GM19193 (cell line): ENCODE data around the gene GPRIN2.

ENCODE experiments used
- POLR2A ChIP-seq: IDR thresholded peaks from 4 replicates; pipeline ENCODE4 v1.6.1; 2011; ENCODE audit not compliant: insufficient read depth, insufficient read length; ENCODE audit errors: extremely low read depth

Gene GPRIN2

GRCh38 chr10:46551701-46552525 lies 4.5 kb downstream of the GPRIN2 start:
- no peak for TF ChIP-seq POLR2A

GRCh38 chr10:46550795-46551700 lies 5.4 kb downstream of the GPRIN2 start:
- TF ChIP-seq POLR2A, result no peak

GRCh38 chr10:46550076-46550790 lies 6.2 kb downstream of the GPRIN2 start:
- no peak for TF ChIP-seq POLR2A

- TF ChIP-seq POLR2A, result no peak
These were observed 7.0 kb downstream of the GPRIN2 start for GRCh38 chr10:46549171-46550075.

GRCh38 chr10:46548498-46549090 lies 7.9 kb downstream of the GPRIN2 start:
- no peak for TF ChIP-seq POLR2A

GRCh38 chr10:46547541-46548497 lies 8.6 kb downstream of the GPRIN2 start:
- no peak for TF ChIP-seq POLR2A

- no peak for TF ChIP-seq POLR2A
These were observed 9.6 kb downstream of the GPRIN2 start for GRCh38 chr10:46546591-46547540.

- no peak for TF ChIP-seq POLR2A
These were observed 10.4 kb downstream of the GPRIN2 start for GRCh38 chr10:46545861-46546590.

GRCh38 chr10:46544989-46545791 lies 11.3 kb downstream of the GPRIN2 start:
- TF ChIP-seq POLR2A, result no peak
